ENCODE measurements around the gene RNF223.

The RNF223 gene

DNA sequence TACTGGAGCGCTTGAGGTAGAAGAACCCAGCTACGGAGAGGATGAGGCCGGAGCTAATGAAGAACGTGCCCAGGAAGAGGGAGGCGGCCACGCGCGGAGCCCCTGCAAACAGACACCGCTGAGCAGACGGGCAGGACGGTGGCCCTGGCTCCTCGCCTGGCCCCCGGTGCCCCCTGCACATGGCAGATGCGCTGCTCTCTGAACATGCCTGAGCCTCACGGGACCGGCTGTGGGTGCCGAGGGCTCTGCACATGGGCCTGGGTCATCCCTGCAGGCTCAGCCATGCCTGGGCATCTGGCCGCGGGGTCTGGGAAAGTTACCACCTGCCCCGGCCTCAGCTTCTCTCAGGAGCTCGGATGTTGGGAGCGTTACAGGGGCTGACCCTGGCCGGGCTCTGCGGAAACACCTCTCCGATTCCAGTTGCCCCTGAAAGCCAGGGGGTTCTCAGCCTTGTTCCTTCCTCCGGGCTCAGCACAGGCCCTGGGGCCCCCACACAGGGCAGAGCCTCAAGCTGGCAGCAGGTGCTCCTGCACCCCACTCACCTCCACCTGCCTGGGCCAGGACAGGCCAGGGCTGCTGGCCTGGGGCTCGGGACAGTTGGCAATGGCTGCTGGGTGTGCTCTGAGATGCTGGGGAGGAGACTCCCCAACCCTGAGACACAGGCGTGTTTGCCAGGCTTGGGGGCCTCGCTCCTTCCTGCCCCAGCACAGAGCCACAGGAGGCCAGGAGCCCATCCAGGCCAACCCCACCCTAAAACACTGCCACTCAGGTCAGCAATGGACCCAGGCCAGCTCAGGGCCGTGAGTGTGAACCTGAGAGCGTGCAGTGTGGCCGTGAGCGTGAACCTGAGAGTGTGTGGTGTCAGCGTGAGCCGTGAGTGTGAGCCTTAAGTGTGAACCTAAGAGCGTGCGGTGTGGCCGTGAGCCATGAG is 12.1 kb upstream of the RNF223 start:
- TF ChIP-seq, protein P1, sequence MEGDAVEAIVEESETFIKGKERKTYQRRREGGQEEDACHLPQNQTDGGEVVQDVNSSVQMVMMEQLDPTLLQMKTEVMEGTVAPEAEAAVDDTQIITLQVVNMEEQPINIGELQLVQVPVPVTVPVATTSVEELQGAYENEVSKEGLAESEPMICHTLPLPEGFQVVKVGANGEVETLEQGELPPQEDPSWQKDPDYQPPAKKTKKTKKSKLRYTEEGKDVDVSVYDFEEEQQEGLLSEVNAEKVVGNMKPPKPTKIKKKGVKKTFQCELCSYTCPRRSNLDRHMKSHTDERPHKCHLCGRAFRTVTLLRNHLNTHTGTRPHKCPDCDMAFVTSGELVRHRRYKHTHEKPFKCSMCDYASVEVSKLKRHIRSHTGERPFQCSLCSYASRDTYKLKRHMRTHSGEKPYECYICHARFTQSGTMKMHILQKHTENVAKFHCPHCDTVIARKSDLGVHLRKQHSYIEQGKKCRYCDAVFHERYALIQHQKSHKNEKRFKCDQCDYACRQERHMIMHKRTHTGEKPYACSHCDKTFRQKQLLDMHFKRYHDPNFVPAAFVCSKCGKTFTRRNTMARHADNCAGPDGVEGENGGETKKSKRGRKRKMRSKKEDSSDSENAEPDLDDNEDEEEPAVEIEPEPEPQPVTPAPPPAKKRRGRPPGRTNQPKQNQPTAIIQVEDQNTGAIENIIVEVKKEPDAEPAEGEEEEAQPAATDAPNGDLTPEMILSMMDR (IDR thresholded peaks at IDR 0.05; ENCODE audit: low read depth, low read length, missing control alignments): no peak
- no peak for DNase-seq (ENCODE audit: low read depth)
- in situ Hi-C loops (cut with HindIII; ENCODE audit: low sequenced_read_pairs): no loop called here
- no peak overlapping the region for H3K4me3 ChIP-seq (ENCODE audit: low read depth, low read length)

- TF ChIP-seq, protein P1 (IDR thresholded peaks at IDR 0.05; ENCODE audit: low read depth, low read length, missing control alignments): no peak
- in situ Hi-C loops (cut with HindIII; ENCODE audit: low sequenced_read_pairs): no loop called here
- no peak overlapping the region for H3K4me3 ChIP-seq (ENCODE audit: low read depth, low read length)
- no peak for DNase-seq (ENCODE audit: low read depth)
Observed at GRCh38 chr1:1085171-1085841, 11.2 kb upstream of the RNF223 start.

DNA sequence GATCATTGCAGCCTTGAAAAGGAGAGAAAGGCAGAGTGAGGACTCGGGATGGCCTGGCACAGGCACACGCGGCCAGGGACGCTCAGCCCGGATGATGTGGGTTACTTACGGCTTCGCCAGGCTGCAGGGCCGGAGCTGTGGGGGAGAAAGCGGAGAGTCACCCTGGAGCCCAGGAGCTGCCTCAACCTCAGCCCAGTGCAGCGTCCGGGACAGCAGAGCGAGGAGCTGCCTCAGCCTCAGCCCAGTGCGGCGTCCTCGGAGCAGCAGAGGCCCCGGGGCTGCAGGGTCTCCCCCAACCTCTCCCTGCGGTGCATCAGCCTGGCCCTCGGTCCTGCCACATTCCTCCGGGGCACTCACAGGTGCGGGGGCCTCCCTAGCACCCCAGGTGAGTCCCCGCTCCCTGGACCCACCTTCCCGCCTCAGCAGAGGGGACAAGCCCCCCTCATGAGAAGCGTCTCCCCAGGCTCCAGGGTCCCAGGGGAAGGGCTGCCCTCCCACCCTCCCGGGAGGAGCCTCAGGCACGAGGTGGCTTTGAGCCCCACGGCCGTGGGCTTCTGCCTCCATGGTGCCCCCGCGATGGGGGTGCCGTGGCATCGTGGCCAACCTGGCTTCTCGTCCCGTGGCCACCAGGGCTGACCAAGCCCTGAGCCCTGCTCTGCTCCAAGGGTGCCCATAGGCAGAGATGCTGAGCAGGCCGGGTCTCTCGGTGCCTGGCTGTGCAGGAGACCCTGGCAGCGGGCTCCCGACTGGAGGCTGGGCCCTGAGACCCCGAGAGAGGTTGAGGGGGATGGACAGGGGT is 10.5 kb upstream of the RNF223 start:
- TF ChIP-seq, protein P1 (IDR thresholded peaks at IDR 0.05; ENCODE audit: low read depth, low read length, missing control alignments): no peak
- no peak for DNase-seq (ENCODE audit: low read depth)
- no peak overlapping the region for H3K4me3 ChIP-seq (ENCODE audit: low read depth, low read length)
- in situ Hi-C loops (cut with HindIII; ENCODE audit: low sequenced_read_pairs): no loop called here

DNA sequence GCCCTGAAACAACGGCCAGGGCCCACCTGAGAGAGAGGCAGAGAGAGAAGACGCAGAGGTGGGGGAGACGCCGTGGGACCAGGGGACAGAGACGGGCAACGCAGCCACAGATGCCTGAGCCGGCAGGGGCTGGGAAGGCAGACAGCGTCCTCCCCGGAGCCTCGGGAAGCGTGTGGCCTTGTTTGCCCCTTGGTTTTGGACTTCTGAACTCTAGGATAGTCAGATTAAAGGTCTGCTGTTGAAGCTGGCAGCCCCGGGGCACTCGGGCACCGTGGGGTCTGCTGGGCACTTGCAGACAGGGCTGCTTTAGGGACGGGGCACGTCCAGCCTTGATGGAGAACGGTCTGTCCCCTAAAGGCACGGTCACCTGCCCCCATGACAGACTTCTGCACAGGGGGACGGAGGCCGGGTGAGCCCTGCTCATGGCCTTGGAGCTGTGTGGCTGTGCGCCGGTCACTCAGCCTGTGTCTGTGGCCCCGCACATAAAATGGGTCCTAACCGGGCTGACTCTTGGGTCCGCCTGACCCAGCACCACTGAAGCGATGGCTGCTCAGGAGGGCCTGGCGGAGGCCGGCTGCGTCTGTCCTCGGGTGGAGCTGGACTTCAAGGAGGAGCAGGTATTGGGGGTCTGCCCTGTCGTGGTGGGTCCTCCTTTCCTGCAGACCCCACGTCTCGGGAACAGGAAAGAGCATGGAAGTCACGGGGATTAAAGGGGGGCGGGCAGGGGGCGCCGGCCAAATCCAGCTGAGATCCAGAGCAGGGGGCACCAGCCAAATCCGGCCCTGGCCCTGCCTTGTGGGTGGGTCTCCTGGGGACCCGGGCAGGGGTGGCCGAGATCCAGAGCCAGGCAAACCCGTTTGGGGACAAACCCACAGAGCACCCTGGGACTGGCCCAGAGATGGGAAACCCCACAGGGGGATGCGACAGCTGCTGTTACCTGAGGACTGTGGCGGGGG is 9.6 kb upstream of the RNF223 start:
- no peak overlapping the region for H3K4me3 ChIP-seq (ENCODE audit: low read depth, low read length)
- in situ Hi-C loops (cut with HindIII; ENCODE audit: low sequenced_read_pairs): no loop called here
- no peak for DNase-seq (ENCODE audit: low read depth)
- TF ChIP-seq, protein P1 (IDR thresholded peaks at IDR 0.05; ENCODE audit: low read depth, low read length, missing control alignments): no peak

DNA sequence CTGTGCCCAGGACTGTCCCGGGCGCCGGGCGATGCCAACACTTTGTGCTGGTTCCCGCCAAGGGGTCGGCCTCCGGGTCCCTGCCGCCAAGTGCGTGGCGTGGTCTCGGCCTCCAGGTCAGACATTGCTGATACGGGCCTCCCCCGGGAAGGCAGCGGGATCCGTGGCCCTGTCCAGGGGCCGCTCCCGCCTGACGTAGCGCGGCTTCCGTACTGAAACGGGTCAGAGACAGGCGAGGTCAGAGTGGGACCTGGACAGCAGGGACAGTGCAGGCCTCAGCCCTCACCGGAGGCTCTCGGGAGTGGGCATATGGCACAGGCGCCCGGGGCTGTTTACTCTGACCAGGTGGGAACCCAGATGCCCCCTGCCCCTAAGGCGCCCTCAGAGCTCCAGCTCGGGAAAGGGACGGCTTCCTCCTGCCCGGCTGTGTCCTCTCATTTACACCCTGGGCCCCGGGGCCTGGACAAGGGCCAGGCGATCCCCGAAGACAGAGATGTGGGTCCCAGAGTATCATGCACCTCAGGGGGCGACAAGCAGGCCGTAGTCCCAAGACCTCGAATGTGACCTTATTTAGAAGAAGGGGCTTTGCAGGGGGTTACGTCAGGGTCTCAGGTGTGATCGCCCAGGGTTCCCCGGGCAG is 8.8 kb upstream of the RNF223 start:
- no peak overlapping the region for H3K4me3 ChIP-seq (ENCODE audit: low read depth, low read length)
- TF ChIP-seq, protein P1 (IDR thresholded peaks at IDR 0.05; ENCODE audit: low read depth, low read length, missing control alignments): no peak
- in situ Hi-C loops (cut with HindIII; ENCODE audit: low sequenced_read_pairs): no loop called here
- DNase-seq (ENCODE audit: low read depth): no peak

All from astrocyte of the cerebellum (primary cell).